ENCODE measurements around the gene FANCC. TPM values are rescaled to one million over a fixed set of nuclear protein-coding genes. Genes with fewer than 3 reads are reported as not detected.

Gene FANCC
- total and polyA plus RNA-seq, 2 of the 13 experiments (the other 11 are each of a cell fraction or from before 2014, with no cell fraction given) = 7.4 to 8.6 TPM

- TF ChIP-seq ZNF282 (IDR thresholded peaks at IDR 0.05; ENCODE audit: partially characterized antibody) (no peak), GLI4 (CRISPR knock-in tag; IDR thresholded peaks at IDR 0.05; ENCODE audit: borderline replicate concordance) (no peak), ZNF703 (CRISPR knock-in tag; IDR thresholded peaks at IDR 0.05; ENCODE audit: borderline replicate concordance) (no peak), ZNF414 (CRISPR knock-in tag; IDR thresholded peaks at IDR 0.05) (no peak), GATAD1 (CRISPR knock-in tag; IDR thresholded peaks at IDR 0.05) (0 out of 2 replicates have a peak, but pooled peaks have one; percentile 25), ZNF143 (CRISPR knock-in tag; IDR thresholded peaks at IDR 0.05) (no peak), ZNF18 (CRISPR knock-in tag; IDR thresholded peaks at IDR 0.05; ENCODE audit: insufficient replicate concordance) (no peak), ZBTB38 (CRISPR knock-in tag; IDR thresholded peaks at IDR 0.05) (no peak), PTBP1 (IDR thresholded peaks at IDR 0.05; ENCODE audit: low read depth, low read length, poor library complexity, severe bottlenecking) (no peak), MEF2D (CRISPR knock-in tag; IDR thresholded peaks at IDR 0.05) (no peak), DRAP1 (CRISPR knock-in tag; IDR thresholded peaks at IDR 0.05) (no peak), POLR2AphosphoS2 (IDR thresholded peaks at IDR 0.05; ENCODE audit: low read depth, low read length) (no peak), MEIS1 (CRISPR knock-in tag; IDR thresholded peaks at IDR 0.05; ENCODE audit: borderline replicate concordance) (no peak), ZNF572 (CRISPR knock-in tag; IDR thresholded peaks at IDR 0.05) (no peak), ZBTB26 (CRISPR knock-in tag; IDR thresholded peaks at IDR 0.05; ENCODE audit: borderline replicate concordance) (no peak), KLF13 (CRISPR knock-in tag; IDR thresholded peaks at IDR 0.05) (no peak), RNF2 (conservative IDR thresholded peaks at IDR 0.05; ENCODE audit: low read depth) (no peak), DDIT3 (CRISPR knock-in tag; IDR thresholded peaks at IDR 0.05) (no peak), CENPBD1 (CRISPR knock-in tag; IDR thresholded peaks at IDR 0.05; ENCODE audit: borderline replicate concordance, low read depth) (no peak), ZNF180 (CRISPR knock-in tag; IDR thresholded peaks at IDR 0.05; ENCODE audit: borderline replicate concordance, low read depth) (no peak), GATAD2A (CRISPR knock-in tag; IDR thresholded peaks at IDR 0.05) (no peak), SOX6 (IDR thresholded peaks at IDR 0.05) (no peak), SOX6 (CRISPR knock-in tag; IDR thresholded peaks at IDR 0.05) (0 out of 2 replicates have a peak, but pooled peaks have one; percentile 18), JUN (CRISPR knock-in tag; IDR thresholded peaks at IDR 0.05) (no peak), GLMP (CRISPR knock-in tag; IDR thresholded peaks at IDR 0.05; ENCODE audit: borderline replicate concordance) (no peak), BHLHE40 (IDR thresholded peaks at IDR 0.05; ENCODE audit: low read length) (no peak)
Observed at GRCh38 chr9:95268681-95269080, 48.8 kb downstream of the FANCC start (continued).
